Endothelial cell of umbilical vein (primary cell): ENCODE data around the gene G3BP1. TPM values are rescaled to one million over a fixed set of nuclear protein-coding genes. Genes with fewer than 3 reads are reported as not detected.

ENCODE experiments used
- BruUV-seq: library from RNA; stranded (reverse); fragments of 400-500 nt; replicated peaks from 2 replicates; lab custom pipeline; 2021; lab: Mats Ljungman, UMichigan
- CTCF ChIA-PET: fragments of 300-600, 350-600 bp; sonication (Branson Sonifier 250); formaldehyde crosslinking; loops from one replicate; lab custom pipeline; 2021; ENCODE audit warnings: antibody characterized with exemption, inconsistent platforms; lab: Charles Lee
- POLR2A ChIA-PET: fragments of 300-600, 350-600 bp; sonication (Branson Sonifier 250); formaldehyde crosslinking; loops from one replicate; lab custom pipeline; 2021; ENCODE audit warnings: antibody characterized with exemption, inconsistent platforms; lab: Charles Lee
- DNase-seq: peaks from one replicate; pipeline ENCODE4 v3.0.0-alpha.2; 2011; ENCODE audit warnings: low read depth, low spot score
- FAIRE-seq: peaks from 2 replicates; lab custom pipeline; 2011; peaks lifted over from hg19 to GRCh38; lab: Jason Lieb, UNC
- H2AFZ ChIP-seq: 2 replicates; pipeline ENCODE4 v1.6.0; 2012; ENCODE audit warnings: low read depth, low read length, control low read depth, inconsistent platforms
- H3K27ac ChIP-seq: 2 replicates; pipeline ENCODE4 v1.5.1; 2011; ENCODE audit warnings: low read depth, mild to moderate bottlenecking, control low read depth, low read length, moderate library complexity; ENCODE audit not compliant: insufficient read depth
- H3K27me3 ChIP-seq, 2 experiments: 2 replicates each; pipeline versions ENCODE4 v1.6.0 to v1.6.1; 2011; ENCODE audit warnings: low read length in 2 of 2, mixed read lengths in 1 of 2; ENCODE audit not compliant: control insufficient read depth in 2 of 2, insufficient read depth in 2 of 2
- H3K36me3 ChIP-seq, 2 experiments: 2 replicates in 1 of 2; 3 replicates in 1 of 2; pipeline ENCODE4 v1.5.1; 2011; ENCODE audit warnings: low read length in 2 of 2, mild to moderate bottlenecking in 1 of 2, moderate library complexity in 1 of 2; ENCODE audit not compliant: control insufficient read depth in 2 of 2, insufficient read depth in 2 of 2; ENCODE audit errors: extremely low read depth in 1 of 2
- H3K4me1 ChIP-seq: 3 replicates; pipeline ENCODE4 v1.5.1; 2011; ENCODE audit warnings: mild to moderate bottlenecking, low read length; ENCODE audit not compliant: control insufficient read depth, insufficient read depth; ENCODE audit errors: extremely low read depth
- H3K4me2 ChIP-seq: 2 replicates; pipeline ENCODE4 v1.6.1; 2011; ENCODE audit warnings: low read length, control low read depth, mixed read lengths; ENCODE audit not compliant: insufficient read depth
- H3K4me3 ChIP-seq, 3 experiments: fragments of 200-600 bp in 1 of 3; sonication (generic), shearing (Covaris generic) in 1 of 3; replicated peaks in 1 of 3; 2 replicates each; pipeline ENCODE4 v1.5.1; 2011 to 2016; ENCODE audit warnings: control low read depth in 3 of 3, low read length in 3 of 3, mild to moderate bottlenecking in 2 of 3, inconsistent platforms in 1 of 3, low read depth in 1 of 3, moderate library complexity in 1 of 3; ENCODE audit not compliant: insufficient read depth in 1 of 3
- H3K79me2 ChIP-seq: 2 replicates; pipeline ENCODE4 v1.6.0; 2012; ENCODE audit warnings: low read length, inconsistent platforms; ENCODE audit not compliant: control insufficient read depth, insufficient read depth
- H3K9ac ChIP-seq: replicated peaks from 2 replicates; pipeline ENCODE3; 2011; ENCODE audit warnings: low read length, control low read depth; ENCODE audit not compliant: insufficient read depth; ENCODE audit errors: extremely low read depth
- H3K9me1 ChIP-seq: replicated peaks from 3 replicates; pipeline ENCODE4 v1.6.0; 2011; ENCODE audit warnings: mild to moderate bottlenecking, low read length; ENCODE audit not compliant: control insufficient read depth, insufficient read depth; ENCODE audit errors: extremely low read depth
- H3K9me3 ChIP-seq: replicated peaks from 2 replicates; pipeline ENCODE4 v1.5.1; 2012; ENCODE audit warnings: low read length, inconsistent platforms; ENCODE audit not compliant: control insufficient read depth, insufficient read depth
- H4K20me1 ChIP-seq: replicated peaks from 2 replicates; pipeline ENCODE3; 2011; ENCODE audit warnings: mild to moderate bottlenecking, low read length; ENCODE audit not compliant: control insufficient read depth, insufficient read depth; ENCODE audit errors: extremely low read depth
- EZH2 ChIP-seq: IDR thresholded peaks from 2 replicates; pipeline ENCODE4 v1.6.1; 2012; ENCODE audit warnings: borderline replicate concordance, low read depth, mild to moderate bottlenecking, moderate library complexity, low read length, inconsistent platforms; ENCODE audit not compliant: severe bottlenecking
- FOS ChIP-seq: IDR thresholded peaks from 2 replicates; pipeline ENCODE4 v1.6.1; 2011; ENCODE audit warnings: mild to moderate bottlenecking, low read length, moderate library complexity, borderline replicate concordance; ENCODE audit not compliant: insufficient read depth
- GATA2 ChIP-seq: IDR thresholded peaks from 2 replicates; pipeline ENCODE4 v1.7.0; 2011; ENCODE audit warnings: low read depth, mild to moderate bottlenecking, moderate library complexity, mixed read lengths, low read length; ENCODE audit not compliant: insufficient read length, insufficient read depth
- JUN ChIP-seq: IDR thresholded peaks from 2 replicates; pipeline ENCODE4 v1.6.1; 2011; ENCODE audit warnings: borderline replicate concordance, low read depth; ENCODE audit not compliant: insufficient read length, insufficient read depth
- MYC ChIP-seq: IDR thresholded peaks from one replicate; pipeline ENCODE4 v1.6.1; 2011; ENCODE audit warnings: mild to moderate bottlenecking, low read depth, low read length
- POLR2A ChIP-seq: IDR thresholded peaks from 2 replicates; pipeline ENCODE4 v1.6.1; 2012; ENCODE audit warnings: low read depth, mild to moderate bottlenecking, control low read depth, low read length
- POLR2AphosphoS5 ChIP-seq: IDR thresholded peaks from 2 replicates; pipeline ENCODE4 v1.6.1; 2012; ENCODE audit warnings: low read depth, mild to moderate bottlenecking, control low read depth, low read length, moderate library complexity; ENCODE audit not compliant: insufficient read depth
- dilution Hi-C: fragments of 300-500 bp; cut with MboI; formaldehyde crosslinking; loops from one replicate; pipeline ENCODE4 v1.15.0; 2019; ENCODE audit warnings: low sequenced_read_pairs; ENCODE audit not compliant: extremely low pct_ligation_motif_present
- intact Hi-C: fragments of 100-400 bp; cut with micrococcal nuclease; formaldehyde crosslinking; loops from one replicate; pipeline ENCODE4 v1.10.0; 2022
- polyA plus RNA-seq, 4 experiments: library from polyadenylated mRNA; depleted of rRNA in 3 of 4; stranded (reverse) in 3 of 4; unstranded in 1 of 4; fragments of >200 nt; gene quantifications; 2 replicates each; pipeline versions ENCODE4 v1.2.1 to v1.2.3, GENCODE V29; 2011 to 2012; ENCODE audit warnings: missing spikeins in 1 of 4
- total RNA-seq: library from RNA; stranded (reverse); gene quantifications from 2 replicates; pipeline ENCODE4 v1.2.3, GENCODE V29; 2021
- TF ChIP-seq, protein P1 (sequence below): IDR thresholded peaks from 2 replicates; pipeline ENCODE4 v1.6.1; 2011; ENCODE audit not compliant: insufficient read depth, insufficient read length
- TF ChIP-seq, protein P2 (sequence below), 2 donors: IDR thresholded peaks; 1 replicate in 1 of 2; 2 replicates in 1 of 2; pipeline ENCODE4 v1.5.1; 2011; ENCODE audit warnings: low read length in 2 of 2, mild to moderate bottlenecking in 2 of 2, moderate library complexity in 2 of 2, control low read depth in 1 of 2, inconsistent platforms in 1 of 2, low read depth in 1 of 2; ENCODE audit not compliant: insufficient read depth in 1 of 2; ENCODE audit errors: extremely low read depth in 1 of 2

Gene G3BP1
- total and polyA plus RNA-seq, 2 donors (not counting 3 experiments of a cell fraction or from before 2014, with no cell fraction given): 50.5 to 262 TPM

DNA sequence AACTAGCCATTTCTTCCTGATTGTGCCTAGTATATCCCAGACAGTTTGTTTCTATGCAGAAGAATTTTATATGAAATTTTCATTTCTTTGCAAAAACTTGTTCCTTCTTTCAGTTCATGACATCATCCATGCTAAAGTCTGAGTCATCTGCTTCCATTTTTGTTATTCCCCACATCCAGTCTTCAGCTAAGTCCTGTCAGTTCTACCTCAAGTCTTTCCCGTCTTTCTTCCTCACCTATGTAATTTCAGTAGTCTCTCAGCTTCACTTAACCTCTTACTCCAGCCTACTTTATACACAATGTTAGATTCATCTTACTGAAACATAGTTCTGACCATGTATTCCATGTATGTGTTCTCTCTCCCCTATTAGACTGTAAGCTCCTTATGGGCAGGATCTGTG lies 39.1 kb downstream of the G3BP1 start:
- H3K36me3 ChIP-seq: peaks cover 7 to 29% of the 10 kb centered on the region in 2 experiments
- DNase-seq: no peak

More for the DNA sequence above, 39.1 kb downstream of the G3BP1 start:
- no peaks in the 10 kb centered on the region for H3K9me3 ChIP-seq
- H3K4me1 ChIP-seq: no peaks in the 10 kb centered on the region
- H4K20me1 ChIP-seq: peaks cover 4% of the 10 kb centered on the region
- no peak overlapping the region for H3K4me2 ChIP-seq
- POLR2A ChIA-PET: no interaction called here
- BruUV-seq: no TSS peak
- no peaks in the 10 kb centered on the region for H3K27me3 ChIP-seq
- H3K27ac ChIP-seq: no peak overlapping the region
- H3K79me2 ChIP-seq: peaks cover 39% of the 10 kb centered on the region
- no peak for FAIRE-seq
- no peak overlapping the region for H2AFZ ChIP-seq
- no peaks in the 10 kb centered on the region for H3K9me1 ChIP-seq
- H3K9ac ChIP-seq: no peak overlapping the region
- CTCF ChIA-PET: interaction anchor here (0.9 to 1.9 kb wide), 2 partner anchors 10 to 15 kb away, joined by 3 to 4 read pairs; no protein-coding TSS in a partner anchor
- intact Hi-C loops: no loop called here
- no peak overlapping the region for H3K4me3 ChIP-seq
- TF ChIP-seq POLR2A (no peak), GATA2 (no peak), POLR2AphosphoS5 (no peak), FOS (no peak), EZH2 (no peak), JUN (no peak), MYC (no peak)
- TF ChIP-seq, protein P1, sequence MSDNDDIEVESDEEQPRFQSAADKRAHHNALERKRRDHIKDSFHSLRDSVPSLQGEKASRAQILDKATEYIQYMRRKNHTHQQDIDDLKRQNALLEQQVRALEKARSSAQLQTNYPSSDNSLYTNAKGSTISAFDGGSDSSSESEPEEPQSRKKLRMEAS: no peak
- TF ChIP-seq, protein P2, sequence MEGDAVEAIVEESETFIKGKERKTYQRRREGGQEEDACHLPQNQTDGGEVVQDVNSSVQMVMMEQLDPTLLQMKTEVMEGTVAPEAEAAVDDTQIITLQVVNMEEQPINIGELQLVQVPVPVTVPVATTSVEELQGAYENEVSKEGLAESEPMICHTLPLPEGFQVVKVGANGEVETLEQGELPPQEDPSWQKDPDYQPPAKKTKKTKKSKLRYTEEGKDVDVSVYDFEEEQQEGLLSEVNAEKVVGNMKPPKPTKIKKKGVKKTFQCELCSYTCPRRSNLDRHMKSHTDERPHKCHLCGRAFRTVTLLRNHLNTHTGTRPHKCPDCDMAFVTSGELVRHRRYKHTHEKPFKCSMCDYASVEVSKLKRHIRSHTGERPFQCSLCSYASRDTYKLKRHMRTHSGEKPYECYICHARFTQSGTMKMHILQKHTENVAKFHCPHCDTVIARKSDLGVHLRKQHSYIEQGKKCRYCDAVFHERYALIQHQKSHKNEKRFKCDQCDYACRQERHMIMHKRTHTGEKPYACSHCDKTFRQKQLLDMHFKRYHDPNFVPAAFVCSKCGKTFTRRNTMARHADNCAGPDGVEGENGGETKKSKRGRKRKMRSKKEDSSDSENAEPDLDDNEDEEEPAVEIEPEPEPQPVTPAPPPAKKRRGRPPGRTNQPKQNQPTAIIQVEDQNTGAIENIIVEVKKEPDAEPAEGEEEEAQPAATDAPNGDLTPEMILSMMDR (IDR thresholded peaks at IDR 0.05; ENCODE audit: extremely low read depth in 1 of 2, insufficient read depth in 1 of 2, low read depth in 1 of 2, low read length in 2 of 2): no peak
- dilution Hi-C loops: no loop called here
